ENCODE results near the gene LINS1.

LINS1 gene

DNA sequence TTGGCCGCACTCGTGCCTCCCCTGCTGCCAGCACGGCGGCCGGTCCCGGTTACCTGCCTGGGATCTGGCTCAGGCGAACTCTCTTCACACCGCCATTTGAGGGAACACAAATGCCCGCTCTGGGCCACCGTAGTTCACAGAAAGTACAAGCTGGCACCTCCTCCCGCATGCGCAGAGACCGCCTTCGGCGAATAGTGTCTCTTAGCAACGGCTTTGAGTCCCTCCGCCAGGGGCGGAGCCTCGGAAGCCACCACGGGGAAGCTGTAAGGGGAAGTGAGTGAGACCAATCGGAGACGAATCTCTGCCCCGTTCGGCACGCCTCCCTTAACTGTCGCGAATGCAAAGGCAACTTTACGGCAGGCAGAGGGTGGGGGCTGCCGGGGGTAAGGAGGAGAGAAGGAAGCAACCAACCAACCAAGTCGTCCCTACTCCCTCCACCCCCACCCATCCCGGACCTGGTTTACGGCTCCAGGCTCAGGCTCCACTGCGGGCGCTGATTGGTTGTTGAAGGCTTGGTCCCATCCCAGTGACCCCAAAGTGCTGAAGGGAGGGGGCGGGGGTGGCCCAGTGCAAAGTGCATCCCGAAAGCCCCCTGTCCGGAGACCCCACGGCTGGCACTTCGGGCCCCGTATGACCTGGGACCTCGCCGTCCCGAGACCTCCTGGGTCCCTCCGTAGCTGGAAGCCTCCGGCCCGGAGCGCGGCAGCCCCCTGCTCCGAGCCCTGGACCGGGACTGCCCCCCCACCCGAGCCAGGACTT, at the start of gene LINS1, which contains the start of gene ASB7:
TSS of gene LINS1 (minus strand) at position 121 of the 759 bp plus-strand sequence. CDS start 21,342 bp downstream, outside the sequence.
TSS of gene ASB7 (plus strand) at position 526 of the 759 bp plus-strand sequence. CDS start 9,628 bp downstream, outside the sequence.
- DNase-seq = peak; percentile 99

DNA sequence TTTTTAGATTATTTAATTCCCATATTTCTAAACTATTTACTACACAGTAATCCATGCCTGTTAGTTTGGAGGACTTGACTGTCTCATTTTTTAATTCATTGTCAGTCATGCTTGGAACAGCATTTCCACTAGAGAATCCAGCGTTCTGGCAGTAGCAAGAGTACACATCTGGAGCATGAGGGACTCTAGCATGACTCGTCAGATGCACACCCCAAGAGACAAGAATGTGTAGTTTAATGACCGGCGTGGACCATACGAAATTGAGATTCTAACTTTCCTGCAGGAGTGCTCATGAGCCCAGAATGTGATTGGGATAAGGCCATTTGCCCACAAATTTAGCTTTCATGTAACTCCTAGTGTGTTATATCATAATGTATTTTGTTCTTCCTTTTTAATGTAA, 49.3 kb upstream of the LINS1 start:
- DNase-seq = no peak

DNA sequence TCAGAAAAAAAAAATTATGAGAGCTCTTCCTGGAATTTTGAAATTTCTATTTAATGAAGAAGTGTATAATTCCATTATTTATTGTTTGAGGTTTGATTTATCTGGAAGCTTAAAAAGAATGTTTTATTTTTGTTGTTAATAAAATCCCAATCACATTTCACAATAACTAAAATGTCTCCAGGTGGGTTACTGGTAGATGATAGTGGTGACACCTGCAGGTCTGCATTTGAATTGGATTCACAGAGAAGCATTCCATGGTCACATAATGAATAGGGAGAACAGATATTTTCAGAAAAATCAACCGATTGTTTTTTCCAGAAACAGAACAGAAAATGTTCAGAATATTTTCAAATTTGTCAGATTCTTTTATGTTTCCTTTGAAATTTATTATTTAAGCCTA, 48.7 kb upstream of the LINS1 start:
- DNase-seq = no peak

GRCh38 chr15:100648951-100649350, 47.0 kb upstream of the LINS1 start:
- no peak for DNase-seq

GRCh38 chr15:100645671-100646070, 43.7 kb upstream of the LINS1 start:
- no peak for DNase-seq

DNA sequence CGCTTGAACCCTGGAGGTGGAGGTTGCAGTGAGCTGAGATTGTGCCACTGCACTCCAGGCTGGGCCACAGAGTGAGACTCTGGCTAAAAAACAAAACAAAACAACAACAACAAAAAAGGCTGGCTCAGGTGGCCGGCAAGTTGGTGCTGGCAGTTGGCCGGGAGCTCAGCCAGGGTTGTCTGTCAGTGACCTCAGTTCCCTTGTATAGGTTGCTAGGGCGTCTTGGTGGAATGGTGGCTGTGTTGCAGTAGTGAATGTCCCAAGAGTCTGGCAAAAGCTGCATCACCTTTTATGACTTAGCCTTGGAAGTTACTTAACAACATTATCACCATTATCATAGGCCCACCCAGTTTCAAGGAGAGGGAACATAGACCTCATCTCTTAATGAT, 41.0 kb upstream of the LINS1 start:
- no peak for DNase-seq

- no peak for DNase-seq
Measured at GRCh38 chr15:100642213-100642949, 40.4 kb upstream of the LINS1 start.

DNA sequence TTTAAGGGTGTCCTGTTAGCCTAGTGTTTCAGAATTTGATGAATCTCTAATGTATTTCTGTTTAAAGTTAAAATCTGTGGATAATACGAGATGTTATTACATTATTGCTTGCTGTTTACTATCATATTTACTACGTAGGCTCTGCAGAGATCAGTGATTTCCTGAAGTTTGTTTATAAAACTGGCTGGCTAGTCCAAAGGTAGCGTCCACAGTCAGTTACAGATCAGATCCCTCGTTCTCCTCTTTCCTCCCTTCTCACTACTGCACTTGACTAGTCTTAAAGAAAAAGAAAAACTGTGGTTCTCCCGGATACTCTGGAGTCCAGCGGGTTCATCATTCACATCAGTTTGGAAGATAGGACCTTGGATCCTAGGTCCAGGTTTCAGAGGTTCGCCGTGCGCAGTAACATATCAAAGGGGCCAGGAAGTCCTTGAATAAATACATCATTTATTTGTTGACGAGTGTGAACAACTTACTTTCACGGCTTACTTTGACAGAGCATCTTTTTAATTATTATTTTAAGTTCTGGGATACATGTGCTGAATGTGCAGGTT, 36.3 kb upstream of the LINS1 start:
- DNase-seq = no peak

DNA sequence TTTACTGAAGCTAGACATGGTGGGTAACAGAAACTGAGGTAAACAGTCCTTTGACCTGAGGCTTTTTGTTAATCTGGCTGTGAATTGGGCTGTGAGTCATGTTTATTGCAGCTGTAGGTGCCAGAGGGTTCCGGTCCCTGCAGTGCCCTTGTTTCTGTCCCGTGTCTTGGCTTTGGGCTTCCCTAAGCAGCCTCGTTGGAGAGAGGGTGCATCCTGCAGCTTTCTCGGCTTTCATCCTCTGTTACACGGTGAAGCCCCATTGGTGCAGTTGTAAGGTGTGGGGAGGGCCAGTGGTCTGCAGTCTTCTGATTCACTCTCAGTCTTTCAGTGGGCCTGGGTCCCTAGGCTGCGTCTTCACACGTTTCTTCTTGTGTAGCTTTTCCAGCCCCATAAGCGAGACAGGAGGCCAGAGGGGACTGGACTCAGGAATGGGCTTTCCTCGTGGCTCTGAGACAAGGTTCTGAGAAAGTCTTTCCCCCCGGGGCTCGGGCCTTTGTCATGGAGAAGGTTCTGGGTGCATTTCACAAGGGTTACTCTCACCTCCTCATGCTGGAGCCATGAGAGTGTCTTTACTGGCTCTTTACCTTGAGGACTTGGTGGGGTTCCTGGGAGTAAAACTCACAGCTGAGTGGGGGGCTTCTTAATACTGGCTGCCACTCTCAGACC, 33.6 kb upstream of the LINS1 start:
- no peak for DNase-seq

GRCh38 chr15:100633763-100634075, 31.7 kb upstream of the LINS1 start:
- DNase-seq = no peak

- DNase-seq = no peak
Measured at GRCh38 chr15:100631831-100632230, 29.8 kb upstream of the LINS1 start.

DNA sequence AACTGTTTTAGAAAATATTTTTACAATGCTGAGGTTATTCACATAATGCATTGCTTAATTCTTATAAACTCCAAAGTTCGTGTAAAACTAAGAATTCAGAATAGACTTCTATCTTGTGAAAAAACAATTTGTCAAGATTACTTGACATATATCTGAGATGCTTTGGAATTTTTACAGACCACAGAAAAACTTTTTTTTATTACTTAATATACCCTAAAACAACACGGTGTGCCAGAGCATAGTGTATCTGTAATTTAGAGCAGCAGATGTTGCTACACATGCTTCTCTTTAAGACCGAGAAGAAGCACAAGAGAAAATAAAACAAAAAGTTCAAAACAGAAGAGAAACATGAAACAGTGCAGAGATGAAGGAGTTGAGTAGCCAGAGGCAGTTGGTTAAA, 26.8 kb upstream of the LINS1 start:
- no peak for DNase-seq

DNA sequence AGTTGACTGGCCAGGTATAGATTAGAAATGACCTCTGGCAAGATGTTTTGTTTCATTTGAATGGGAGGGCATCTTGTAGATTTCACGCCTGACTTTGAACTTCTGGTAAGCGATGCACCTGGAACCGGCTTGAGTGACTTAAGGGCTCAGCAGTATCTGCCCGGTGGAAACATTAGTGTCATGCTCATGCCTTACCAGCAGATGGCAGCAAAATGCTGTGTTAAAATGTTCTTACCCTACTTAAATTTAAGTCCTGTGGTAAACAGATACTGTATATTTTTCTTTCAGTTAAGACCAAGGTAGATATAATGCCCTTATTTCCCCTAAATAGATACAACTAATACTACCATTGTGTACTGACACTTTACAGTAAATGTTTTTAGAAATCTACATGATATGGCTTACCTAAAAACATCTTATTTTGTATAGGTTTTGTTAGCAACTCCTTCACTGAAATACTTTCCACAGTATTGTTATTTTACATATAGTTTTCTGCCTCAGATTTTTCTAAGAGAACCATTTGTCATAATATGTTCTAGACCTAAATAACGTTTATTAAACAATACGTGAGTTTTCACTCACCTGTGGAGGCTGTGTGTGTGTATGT, 25.9 kb upstream of the LINS1 start:
- DNase-seq = peak; percentile 62

GRCh38 chr15:100623301-100623700, 21.3 kb upstream of the LINS1 start:
- no peak for DNase-seq

GRCh38 chr15:100616700-100617099, 14.7 kb upstream of the LINS1 start:
- DNase-seq = no peak

- no peak for DNase-seq
Measured at GRCh38 chr15:100615801-100616200, 13.8 kb upstream of the LINS1 start.

GRCh38 chr15:100614918-100615317, 12.9 kb upstream of the LINS1 start:
- DNase-seq = no peak

DNA sequence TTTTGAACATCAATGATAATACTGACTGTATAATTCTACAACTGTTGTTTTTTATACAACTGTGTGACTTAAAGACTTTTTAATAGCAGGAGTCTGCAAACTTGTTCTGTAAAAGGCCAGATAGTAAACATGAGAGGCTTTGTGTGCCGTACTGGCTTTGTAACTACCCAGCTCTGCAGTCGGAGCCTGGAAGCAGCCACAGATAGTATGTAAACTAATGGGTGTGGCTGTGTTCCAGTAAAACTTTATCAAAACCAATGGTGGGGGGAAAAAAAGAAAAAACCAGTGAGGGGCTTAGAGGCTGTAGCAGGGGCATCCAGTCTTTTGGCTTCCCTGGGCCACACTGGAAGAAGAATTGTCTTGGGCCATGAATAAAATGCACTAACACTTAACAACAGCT, 12.4 kb upstream of the LINS1 start:
- DNase-seq = no peak

DNA sequence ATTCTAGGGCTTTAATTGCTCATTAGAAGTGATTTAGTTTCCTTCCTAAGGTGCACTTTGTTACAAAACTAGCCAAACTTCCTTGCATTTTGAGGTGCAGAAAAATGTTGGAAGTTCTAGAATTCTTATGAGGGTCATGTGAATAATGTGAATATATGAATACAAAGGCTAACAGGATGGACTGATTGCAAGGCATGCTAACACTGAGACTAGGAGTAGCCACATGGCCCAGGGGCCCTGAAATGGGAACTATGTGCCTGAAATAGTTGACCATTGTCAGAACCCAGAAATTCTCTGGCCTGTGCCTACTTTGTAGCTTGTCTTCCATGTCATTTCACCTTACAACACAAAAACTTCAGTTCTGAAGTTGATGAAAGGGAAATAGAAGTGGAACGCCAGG, 11.2 kb upstream of the LINS1 start:
- DNase-seq = no peak

GRCh38 chr15:100612539-100612938, 10.6 kb upstream of the LINS1 start:
- DNase-seq = no peak

GRCh38 chr15:100602823-100603393, 924 bp upstream of the LINS1 start:
- DNase-seq = peak; percentile 56

DNA sequence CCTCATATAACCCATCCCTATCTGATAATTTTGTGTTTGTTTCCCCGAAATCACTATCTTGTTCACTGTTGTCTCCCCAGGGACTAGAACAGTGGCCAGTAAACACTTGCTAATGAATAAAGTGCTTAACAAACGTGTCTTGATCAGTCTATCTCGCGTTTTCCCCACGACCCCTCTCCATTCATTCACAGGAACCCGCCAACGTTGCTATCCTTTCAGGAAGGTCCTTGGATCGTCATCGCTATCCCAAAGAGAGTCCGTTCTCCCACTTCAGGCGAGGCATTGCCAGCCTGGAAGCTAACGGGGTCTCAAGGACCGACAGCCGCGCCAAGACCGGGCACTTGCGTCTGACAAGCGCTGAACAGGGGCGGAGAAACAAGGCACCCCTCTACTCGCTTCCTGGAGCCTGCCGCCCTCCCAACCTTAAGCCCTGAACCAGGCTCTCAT, 344 bp downstream of the LINS1 start:
- DNase-seq = no peak

GRCh38 chr15:100601163-100601562, 821 bp downstream of the LINS1 start:
- DNase-seq = peak; percentile 57

Measured in activated naive CD4-positive, alpha-beta T cell treated with Interleukin-2 at 50 U/mL for 16 hours (primary cell).